GM04503 (cell line): Measurements from ENCODE around the gene MYH7.

Experiments used
- DNase-seq: peaks from one replicate; pipeline ENCODE4 v3.0.0-alpha.2; 2012; ENCODE audit warnings: low read depth

Gene MYH7

GRCh38 chr14:23366426-23366921, 69.0 kb downstream of the MYH7 start:
- no peak for DNase-seq

- no peak for DNase-seq
Observed at GRCh38 chr14:23365732-23366425, 69.6 kb downstream of the MYH7 start.

GRCh38 chr14:23365036-23365731, 70.3 kb downstream of the MYH7 start, which contains the start of gene EFS:
TSS of gene EFS (minus strand) at chr14:23365172. CDS start at chr14:23365025, 147 bp downstream.
- no peak for DNase-seq

GRCh38 chr14:23364164-23365035, 71.1 kb downstream of the MYH7 start:
- DNase-seq: no peak
